Measurements from ENCODE around the gene EEF1AKMT3. TPM values are rescaled to one million over a fixed set of nuclear protein-coding genes. Genes with fewer than 3 reads are reported as not detected.
A peak's percentile ranks its signal among the peaks of the same experiment; 100 is the strongest.

The EEF1AKMT3 gene
- total RNA-seq, 2 donors from 2014 or later: 3.4 to 4.8 TPM

- TF ChIP-seq, protein P1, sequence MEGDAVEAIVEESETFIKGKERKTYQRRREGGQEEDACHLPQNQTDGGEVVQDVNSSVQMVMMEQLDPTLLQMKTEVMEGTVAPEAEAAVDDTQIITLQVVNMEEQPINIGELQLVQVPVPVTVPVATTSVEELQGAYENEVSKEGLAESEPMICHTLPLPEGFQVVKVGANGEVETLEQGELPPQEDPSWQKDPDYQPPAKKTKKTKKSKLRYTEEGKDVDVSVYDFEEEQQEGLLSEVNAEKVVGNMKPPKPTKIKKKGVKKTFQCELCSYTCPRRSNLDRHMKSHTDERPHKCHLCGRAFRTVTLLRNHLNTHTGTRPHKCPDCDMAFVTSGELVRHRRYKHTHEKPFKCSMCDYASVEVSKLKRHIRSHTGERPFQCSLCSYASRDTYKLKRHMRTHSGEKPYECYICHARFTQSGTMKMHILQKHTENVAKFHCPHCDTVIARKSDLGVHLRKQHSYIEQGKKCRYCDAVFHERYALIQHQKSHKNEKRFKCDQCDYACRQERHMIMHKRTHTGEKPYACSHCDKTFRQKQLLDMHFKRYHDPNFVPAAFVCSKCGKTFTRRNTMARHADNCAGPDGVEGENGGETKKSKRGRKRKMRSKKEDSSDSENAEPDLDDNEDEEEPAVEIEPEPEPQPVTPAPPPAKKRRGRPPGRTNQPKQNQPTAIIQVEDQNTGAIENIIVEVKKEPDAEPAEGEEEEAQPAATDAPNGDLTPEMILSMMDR (IDR thresholded peaks at IDR 0.05): no peak
Measured at GRCh38 chr12:57745485-57745881, 26.9 kb upstream of the EEF1AKMT3 start.

GRCh38 chr12:57746025-57746424 is 26.4 kb upstream of the EEF1AKMT3 start:
- Histone ChIP-seq H3K9me3 (no peaks in the 10 kb centered on the region), H3K9ac (ENCODE audit: low read depth in 2 of 2, low read length in 2 of 2) (peak overlapping the region in 1 of 2 donors; percentile 91), H3K27ac (no peak overlapping the region)

More at GRCh38 chr12:57745485-57745881, 26.9 kb upstream of the EEF1AKMT3 start:
- Histone ChIP-seq H3K4me3 (peak overlapping the region; percentile 63), H3K27ac (peak overlapping the region; percentile 73), H3K9ac (ENCODE audit: low read depth in 2 of 2, low read length in 2 of 2) (peak overlapping the region; percentile 91 to 97), H3K27me3 (peaks cover 4% of the 10 kb centered on the region), H3K9me3 (no peaks in the 10 kb centered on the region), H3K36me3 (peaks cover 6% of the 10 kb centered on the region), H3K4me1 (no peaks in the 10 kb centered on the region)
- intact Hi-C loops (cut with DNase I): no loop called here
- DNase-seq: no peak

GRCh38 chr12:57749061-57749460 is 23.4 kb upstream of the EEF1AKMT3 start:
- peaks cover 6% of the 10 kb centered on the region for H3K36me3 ChIP-seq
- H3K4me1 ChIP-seq: no peaks in the 10 kb centered on the region
- intact Hi-C loops (cut with DNase I): no loop called here
- no peak for DNase-seq
- H3K27me3 ChIP-seq: no peaks in the 10 kb centered on the region
- H3K4me3 ChIP-seq: no peak overlapping the region
- TF ChIP-seq, protein P1 (IDR thresholded peaks at IDR 0.05): no peak
- H3K9ac ChIP-seq (ENCODE audit: low read depth in 2 of 2, low read length in 2 of 2): no peak overlapping the region
- H3K27ac ChIP-seq: no peak overlapping the region
- no peaks in the 10 kb centered on the region for H3K9me3 ChIP-seq

More at GRCh38 chr12:57746025-57746424, 26.4 kb upstream of the EEF1AKMT3 start:
- Histone ChIP-seq H3K36me3 (peaks cover 6% of the 10 kb centered on the region), H3K4me3 (peak overlapping the region; percentile 63), H3K4me1 (no peaks in the 10 kb centered on the region), H3K27me3 (no peaks in the 10 kb centered on the region)
- intact Hi-C loops (cut with DNase I): no loop called here
- TF ChIP-seq, protein P1 (IDR thresholded peaks at IDR 0.05): no peak
- DNase-seq: no peak

DNA sequence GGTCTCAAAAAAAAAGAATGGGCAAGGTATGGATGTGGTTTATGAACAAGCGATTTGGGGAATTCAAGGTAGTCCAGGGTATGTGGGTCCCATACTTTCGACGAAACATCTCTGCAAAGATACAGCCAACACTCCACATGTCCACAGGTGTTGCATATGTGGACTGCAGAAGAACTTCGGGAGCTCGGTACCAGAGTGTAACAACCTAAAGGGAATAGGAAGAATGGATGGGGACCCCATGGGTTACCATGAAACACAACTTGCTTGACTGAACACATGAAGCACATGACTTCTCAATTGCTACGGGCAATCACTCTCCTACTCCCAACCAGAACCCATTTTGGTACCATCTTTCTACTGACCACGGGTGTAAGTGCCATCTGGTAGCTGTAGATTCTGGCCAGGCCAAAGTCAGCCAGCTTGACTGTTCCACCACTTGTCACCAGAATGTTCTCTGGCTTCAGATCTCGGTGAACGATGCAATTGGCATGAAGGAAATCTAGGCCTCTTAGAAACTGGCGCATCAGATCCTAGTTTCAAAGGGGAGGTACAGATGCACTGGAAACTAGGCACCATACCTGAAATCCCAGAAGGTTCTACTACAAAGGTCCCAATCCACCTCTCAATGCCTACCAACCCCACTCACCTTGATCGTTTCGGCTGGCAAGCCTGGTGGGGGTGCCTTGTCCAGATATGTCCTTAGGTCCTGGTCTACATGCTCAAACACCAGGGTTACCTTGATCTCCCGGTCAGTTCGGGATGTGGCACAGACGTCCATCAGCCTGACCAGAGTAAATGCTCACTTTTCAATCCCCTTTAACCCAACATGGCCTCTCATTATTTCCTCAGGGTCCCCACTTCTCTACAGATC is 21.6 kb upstream of the EEF1AKMT3 start:
- peak overlapping the region in 1 of 2 donors; percentile 84 for H3K9ac ChIP-seq (ENCODE audit: low read depth in 2 of 2, low read length in 2 of 2)
- H3K27ac ChIP-seq: no peak overlapping the region
- H3K27me3 ChIP-seq: no peaks in the 10 kb centered on the region
- TF ChIP-seq, protein P1 (IDR thresholded peaks at IDR 0.05): no peak
- no peak for DNase-seq
- H3K36me3 ChIP-seq: peaks cover 6% of the 10 kb centered on the region
- intact Hi-C loops (cut with DNase I): no loop called here
- H3K4me3 ChIP-seq: peak overlapping the region; percentile 73
- no peaks in the 10 kb centered on the region for H3K4me1 ChIP-seq
- no peaks in the 10 kb centered on the region for H3K9me3 ChIP-seq

- Histone ChIP-seq H3K27me3 (no peaks in the 10 kb centered on the region), H3K9me3 (no peaks in the 10 kb centered on the region), H3K36me3 (peaks cover 6% of the 10 kb centered on the region), H3K27ac (peak overlapping the region; percentile 64), H3K4me1 (no peaks in the 10 kb centered on the region), H3K4me3 (peak overlapping the region; percentile 73), H3K9ac (ENCODE audit: low read depth in 2 of 2, low read length in 2 of 2) (peak overlapping the region; percentile 74 to 84)
- intact Hi-C loops (cut with DNase I): no loop called here
- DNase-seq: no peak
- TF ChIP-seq, protein P1 (IDR thresholded peaks at IDR 0.05): no peak
Measured at GRCh38 chr12:57751432-57751787, 21.0 kb upstream of the EEF1AKMT3 start.

Data from colonic mucosa (tissue), 4 donors.